Muscle of leg (tissue), 11 donors: ENCODE results near the gene FADS6. TPM values are rescaled to one million over a fixed set of nuclear protein-coding genes. Genes with fewer than 3 reads are reported as not detected.

ENCODE experiments used
- DNase-seq: peaks from one replicate; pipeline ENCODE4 v3.0.0; 2013
- H3K27ac ChIP-seq: one replicate; pipeline ENCODE4 v1.5.1; 2013; ENCODE audit warnings: mild to moderate bottlenecking, low read length, control low read depth
- H3K27me3 ChIP-seq: one replicate; pipeline ENCODE4 v1.6.1; 2013; ENCODE audit warnings: low read length; ENCODE audit not compliant: control insufficient read depth, insufficient read depth
- H3K36me3 ChIP-seq: one replicate; pipeline ENCODE4 v1.6.1; 2013; ENCODE audit warnings: low read length; ENCODE audit not compliant: control insufficient read depth, insufficient read depth
- H3K4me1 ChIP-seq: one replicate; pipeline ENCODE4 v1.6.1; 2013; ENCODE audit warnings: low read length; ENCODE audit not compliant: control insufficient read depth, insufficient read depth
- H3K4me3 ChIP-seq: one replicate; pipeline ENCODE4 v1.5.1; 2013; ENCODE audit warnings: low read length, control low read depth
- H3K9me3 ChIP-seq: replicated peaks from 2 replicates; pipeline ENCODE4 v1.6.1; 2013; ENCODE audit warnings: low read depth, low read length; ENCODE audit not compliant: control insufficient read depth
- WGBS: methylation state at CpG from one replicate; pipeline ENCODE4 v1.1.5; 2013; ENCODE audit warnings: missing lambda C conversion rate; ENCODE audit not compliant: insufficient coverage; 5-methylcytosine and 5-hydroxymethylcytosine counted together
- polyA plus RNA-seq, 8 donors: library from polyadenylated mRNA; unstranded; fragments of 120-200 nt; gene quantifications; one replicate each; pipeline versions ENCODE4 v1.2.1 to v1.2.3, GENCODE V29; 2013; ENCODE audit warnings: inconsistent platforms in 1 of 8, low replicate concordance in 1 of 8; ENCODE audit not compliant: insufficient read length in 8 of 8, insufficient read depth in 1 of 8
- total RNA-seq: library from RNA; stranded (reverse); fragments of 120-200 nt; gene quantifications from one replicate; pipeline ENCODE4 v1.2.4, GENCODE V29; 2013

The FADS6 gene
- total and polyA plus RNA-seq, 9 donors, result 0.07 to 0.56 (median 0.09) TPM; not detected in 4

DNA sequence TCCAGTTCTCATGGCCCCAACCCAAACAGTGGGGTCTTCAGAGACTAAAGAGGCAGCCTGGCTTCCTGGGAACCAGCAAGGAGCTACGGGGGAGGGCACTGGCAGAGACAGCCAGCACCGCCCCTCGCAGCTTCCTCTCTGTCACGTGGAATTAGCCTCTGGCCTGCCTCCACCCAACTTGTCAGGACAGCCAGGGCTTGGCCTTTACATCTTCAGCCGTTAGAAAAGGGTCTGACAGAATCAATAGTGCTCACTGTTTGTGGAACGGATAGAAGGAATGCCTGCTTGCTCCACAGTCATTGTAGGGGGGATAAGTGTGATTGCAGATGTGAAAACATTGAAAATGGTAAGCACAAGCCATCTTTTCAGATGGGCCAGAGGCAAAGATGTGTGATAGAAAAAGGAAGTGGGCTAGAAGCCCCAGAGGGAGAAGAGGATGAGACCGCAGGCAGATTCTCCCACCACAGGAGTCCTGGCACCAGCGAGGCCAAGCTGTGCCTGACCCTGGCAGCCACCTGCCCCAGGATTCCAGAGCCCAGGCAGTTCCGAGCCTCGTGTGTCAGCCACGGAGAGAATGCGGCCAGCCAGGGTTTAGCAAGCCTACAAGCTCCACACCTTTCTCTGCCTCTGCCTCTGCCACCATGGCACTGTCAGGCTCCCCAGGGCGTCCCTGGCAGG, 52.3 kb downstream of the FADS6 start:
- peak; percentile 93 for DNase-seq
- H3K27me3 ChIP-seq, result peaks cover 14% of the 10 kb centered on the region
- H3K27ac ChIP-seq, result peak overlapping the region; percentile 77
- H3K9me3 ChIP-seq, result no peaks in the 10 kb centered on the region
- H3K4me1 ChIP-seq, result peaks cover 32% of the 10 kb centered on the region
- H3K4me3 ChIP-seq, result no peak overlapping the region
- H3K36me3 ChIP-seq, result peaks cover 19% of the 10 kb centered on the region
- WGBS, result 18% methylated on average over 9 of the region's 13 CpGs

DNA sequence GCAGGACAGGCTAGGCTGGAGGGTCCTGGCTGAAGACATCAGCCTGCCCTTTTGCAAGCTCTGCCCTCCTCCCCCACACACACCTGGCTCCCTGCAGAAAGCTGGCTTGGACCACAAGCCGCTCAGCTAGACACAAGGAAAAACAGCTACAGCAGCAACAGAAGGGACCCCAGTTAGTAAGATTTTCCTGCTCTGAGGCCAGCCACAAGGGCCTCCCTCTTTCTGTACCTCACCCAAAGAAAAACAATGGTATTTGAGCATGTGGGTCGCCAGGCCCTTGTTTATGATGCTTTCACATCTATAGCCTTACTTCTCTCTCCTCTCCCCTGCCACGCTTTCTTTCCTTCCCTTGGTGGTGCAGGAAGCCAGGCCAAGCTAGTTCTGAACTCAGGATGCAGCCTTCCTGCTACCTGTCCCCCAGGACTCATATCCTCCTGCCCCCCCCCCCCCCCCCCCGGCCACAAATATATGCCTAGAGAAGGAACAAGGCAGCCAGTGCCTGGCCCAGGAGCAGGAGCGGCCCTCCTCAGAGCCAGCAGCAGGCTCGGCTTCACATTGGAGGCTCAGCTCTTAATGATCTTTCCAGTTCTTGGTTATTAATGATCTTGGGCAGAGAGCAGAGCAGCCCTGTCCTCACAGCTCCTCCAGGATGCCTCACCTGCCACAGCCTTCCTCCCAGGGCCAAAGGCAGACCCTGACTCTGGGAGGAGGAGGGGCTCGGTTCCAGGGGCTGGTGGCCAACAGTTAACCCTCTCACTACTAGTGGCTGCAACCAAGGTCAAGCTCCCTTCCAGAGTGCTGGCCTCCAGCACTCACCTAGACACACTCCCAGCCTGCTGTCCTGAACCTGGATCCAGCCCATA, 53.2 kb downstream of the FADS6 start:
- no peaks in the 10 kb centered on the region for H3K9me3 ChIP-seq
- H3K27ac ChIP-seq, result peak overlapping the region; percentile 77
- H3K4me3 ChIP-seq, result no peak overlapping the region
- H3K4me1 ChIP-seq, result peaks cover 32% of the 10 kb centered on the region
- H3K36me3 ChIP-seq, result peaks cover 20% of the 10 kb centered on the region
- H3K27me3 ChIP-seq, result peaks cover 12% of the 10 kb centered on the region
- peak; percentile 92 for DNase-seq
- WGBS, result 8% methylated on average over 2 of the region's 7 CpGs

DNA sequence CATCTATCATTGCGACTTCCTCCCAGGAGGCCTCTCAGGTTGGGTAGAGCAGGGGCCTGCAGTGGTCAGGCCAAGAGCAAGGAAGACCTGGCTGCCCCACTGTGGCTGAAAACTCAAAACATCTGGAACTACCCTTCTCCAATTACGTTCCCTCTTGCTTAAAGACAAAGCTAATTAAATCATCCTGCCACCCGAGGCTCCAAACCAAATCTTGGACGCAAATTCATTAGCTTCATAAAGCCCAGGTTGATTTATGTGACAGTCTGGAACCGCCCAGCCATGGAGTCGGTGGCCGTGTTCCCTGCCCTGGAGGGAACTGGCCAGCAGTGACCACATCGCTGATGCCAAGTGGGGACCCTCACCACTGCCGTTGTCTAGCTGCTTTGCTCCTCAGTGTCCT, 55.2 kb downstream of the FADS6 start:
- Histone ChIP-seq H3K4me1 (peaks cover 32% of the 10 kb centered on the region), H3K4me3 (no peak overlapping the region), H3K9me3 (no peaks in the 10 kb centered on the region), H3K27me3 (no peaks in the 10 kb centered on the region), H3K27ac (no peak overlapping the region), H3K36me3 (peaks cover 20% of the 10 kb centered on the region)
- DNase-seq, result no peak
- 55% methylated on average over 9 of the region's 9 CpGs for WGBS

DNA sequence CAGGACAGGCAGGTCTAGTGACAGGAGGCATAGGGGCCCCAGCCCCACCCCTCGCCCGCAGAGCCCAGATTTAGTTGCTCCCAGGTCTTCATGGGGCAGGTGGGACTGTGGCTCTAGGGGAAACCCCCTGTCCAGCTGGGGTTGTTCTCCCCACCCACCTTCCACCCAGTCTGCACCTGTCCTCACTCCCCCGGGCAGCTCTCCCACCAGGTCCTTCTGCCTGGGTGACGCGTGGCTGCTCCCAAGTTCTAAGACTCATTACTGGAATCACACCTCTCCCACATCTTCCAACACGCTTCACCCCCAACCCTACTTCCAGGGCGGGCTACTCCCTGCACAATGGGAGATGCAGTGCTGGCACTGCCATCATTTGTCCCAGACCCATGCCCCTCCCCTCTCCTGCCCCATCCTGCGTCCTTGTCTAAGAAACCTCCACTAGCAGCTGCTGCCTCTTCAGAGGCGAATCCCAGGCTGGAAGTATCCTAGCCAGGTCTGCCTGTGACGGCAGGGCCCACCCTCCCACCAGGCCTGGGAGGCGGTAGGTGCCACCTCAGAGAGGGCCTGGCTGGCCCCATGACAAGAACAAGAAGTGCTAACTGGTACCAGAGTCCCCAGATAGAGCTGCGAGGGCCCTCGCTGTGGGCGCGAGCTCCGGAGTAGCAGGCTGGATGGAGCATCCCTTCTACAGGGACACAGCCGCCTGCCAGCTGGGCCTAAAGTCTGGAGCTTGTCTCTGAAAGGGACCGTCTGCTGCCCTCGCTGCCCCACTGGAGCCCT, 56.6 kb downstream of the FADS6 start:
- Histone ChIP-seq H3K27me3 (no peaks in the 10 kb centered on the region), H3K27ac (no peak overlapping the region), H3K4me1 (peaks cover 25% of the 10 kb centered on the region), H3K36me3 (peaks cover 20% of the 10 kb centered on the region), H3K4me3 (no peak overlapping the region), H3K9me3 (no peaks in the 10 kb centered on the region)
- 92% methylated on average over 19 of the region's 19 CpGs for WGBS
- DNase-seq, result no peak

DNA sequence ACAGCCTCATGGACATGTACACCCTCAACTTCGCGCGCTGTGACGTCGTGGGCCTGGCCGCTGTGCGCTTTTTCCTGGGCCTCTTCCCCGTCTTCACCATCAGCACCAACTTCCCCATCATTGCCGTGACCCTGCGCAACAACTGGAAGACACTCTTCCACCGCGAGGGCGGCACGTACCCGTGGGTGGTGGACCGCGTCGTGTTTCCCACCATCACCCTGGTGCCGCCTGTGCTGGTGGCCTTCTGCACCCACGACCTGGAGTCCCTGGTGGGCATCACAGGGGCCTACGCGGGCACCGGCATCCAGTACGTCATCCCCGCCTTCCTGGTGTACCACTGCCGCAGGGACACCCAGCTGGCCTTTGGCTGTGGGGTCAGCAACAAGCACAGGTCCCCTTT, 57.2 kb downstream of the FADS6 start:
- 93% methylated on average over 26 of the region's 26 CpGs for WGBS
- Histone ChIP-seq H3K27me3 (no peaks in the 10 kb centered on the region), H3K36me3 (peaks cover 20% of the 10 kb centered on the region), H3K4me1 (peaks cover 18% of the 10 kb centered on the region), H3K27ac (no peak overlapping the region), H3K9me3 (no peaks in the 10 kb centered on the region), H3K4me3 (no peak overlapping the region)
- DNase-seq, result no peak

DNA sequence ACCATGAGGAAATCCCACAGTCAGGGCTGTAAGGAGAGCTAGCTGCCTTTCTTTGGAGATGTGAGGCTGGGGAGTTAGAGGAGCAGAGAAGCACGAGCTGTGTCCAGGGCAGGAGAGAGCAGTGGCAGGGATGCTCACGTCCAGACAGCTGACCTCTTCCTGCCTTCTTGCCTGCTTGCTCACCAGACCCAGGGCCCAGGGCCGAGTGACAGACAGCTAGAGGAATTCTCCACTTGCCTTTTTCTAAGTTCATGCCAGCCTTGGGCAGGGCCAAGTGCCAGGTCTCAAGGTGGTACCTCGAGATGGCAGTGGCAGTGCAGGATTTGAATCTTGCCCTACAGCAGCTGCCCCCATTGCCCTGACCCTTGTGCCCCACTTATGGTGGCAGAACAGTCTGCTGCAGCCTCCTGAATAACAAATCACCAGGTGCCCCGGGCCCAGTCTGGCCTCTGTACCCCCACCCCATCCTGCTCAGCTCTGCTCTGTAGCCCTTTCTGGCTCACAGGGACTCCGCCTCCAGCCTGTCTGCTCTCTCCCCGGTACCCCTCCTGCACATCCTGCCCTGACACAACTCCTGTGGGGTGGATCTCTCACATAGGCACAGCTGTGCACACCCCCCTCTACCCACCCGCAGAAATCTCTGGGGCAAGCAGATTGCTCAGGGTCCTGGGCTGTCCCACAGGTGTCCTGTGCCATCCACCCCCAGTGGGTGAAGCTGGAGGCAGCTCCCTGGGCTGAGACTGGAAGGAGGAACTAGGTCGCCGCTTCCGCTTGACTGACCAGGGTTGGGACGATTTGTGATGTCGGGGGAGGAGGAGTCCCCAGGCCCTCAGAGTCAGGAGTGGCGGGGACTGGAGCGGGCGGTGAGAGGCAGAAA, 59.7 kb downstream of the FADS6 start:
- no peak for DNase-seq
- 58% methylated on average over 9 of the region's 16 CpGs for WGBS
- Histone ChIP-seq H3K4me3 (no peak overlapping the region), H3K27me3 (no peaks in the 10 kb centered on the region), H3K4me1 (no peaks in the 10 kb centered on the region), H3K27ac (no peak overlapping the region), H3K9me3 (no peaks in the 10 kb centered on the region), H3K36me3 (peaks cover 21% of the 10 kb centered on the region)

DNA sequence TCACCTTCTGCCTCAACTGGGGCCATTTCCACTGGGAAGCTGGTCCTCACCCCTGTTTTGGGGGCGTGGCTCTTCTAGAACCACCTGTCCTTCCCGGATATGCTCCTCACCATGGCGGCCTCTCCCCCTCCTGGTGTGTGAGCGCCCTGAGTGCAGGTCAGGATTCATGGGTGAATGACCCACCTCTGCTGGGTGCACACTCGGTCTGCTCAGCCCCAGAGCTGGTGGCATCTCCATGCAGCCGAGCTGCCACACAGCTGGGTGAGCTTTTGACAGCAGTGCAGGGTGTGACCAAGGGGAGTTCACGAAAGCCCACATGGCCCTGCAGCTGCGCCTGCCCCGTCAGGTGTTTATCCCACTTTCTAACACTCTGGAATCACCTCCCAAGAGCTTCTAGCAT, 61.0 kb downstream of the FADS6 start:
- Histone ChIP-seq H3K4me3 (no peak overlapping the region), H3K27ac (no peak overlapping the region), H3K9me3 (no peaks in the 10 kb centered on the region), H3K27me3 (no peaks in the 10 kb centered on the region), H3K36me3 (peaks cover 22% of the 10 kb centered on the region), H3K4me1 (no peaks in the 10 kb centered on the region)
- no peak for DNase-seq
- 80% methylated on average over 7 of the region's 9 CpGs for WGBS

DNA sequence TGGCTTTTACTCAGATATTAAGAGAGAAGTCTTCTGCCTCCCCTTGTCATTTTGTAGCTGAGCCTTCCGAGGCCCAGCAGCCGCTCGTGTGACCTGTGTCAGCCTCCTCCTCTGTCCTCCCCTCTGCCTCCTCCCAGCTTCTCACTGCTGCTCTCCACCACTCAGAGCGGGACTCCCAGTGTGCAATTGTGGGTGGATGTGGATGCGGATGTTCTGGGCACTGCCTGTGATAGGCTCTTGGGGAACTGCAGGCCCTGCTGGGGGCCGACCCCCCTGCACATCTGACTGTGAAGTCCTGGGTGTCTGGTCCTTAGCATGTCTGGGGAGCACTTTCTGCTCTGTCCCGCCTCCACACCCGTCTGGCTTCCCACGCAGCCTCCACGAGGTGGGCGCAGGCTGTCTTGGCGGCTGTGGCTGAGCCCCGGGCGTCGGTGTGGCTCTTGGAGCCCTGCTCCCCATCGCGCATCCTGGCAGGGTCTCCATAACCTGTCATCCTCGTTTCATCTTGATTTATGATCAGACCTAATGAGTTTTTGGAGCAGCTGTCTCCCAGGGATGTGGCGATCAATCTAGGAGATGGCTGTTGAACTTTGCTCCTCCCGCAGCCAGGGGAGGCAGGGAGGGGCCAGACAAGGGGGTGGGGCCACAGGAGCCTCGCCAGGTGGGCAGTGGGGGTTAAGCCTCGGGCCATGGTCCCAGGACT, 61.8 kb downstream of the FADS6 start:
- H3K4me3 ChIP-seq, result no peak overlapping the region
- DNase-seq, result no peak
- no peaks in the 10 kb centered on the region for H3K27me3 ChIP-seq
- WGBS, result 69% methylated on average over 14 of the region's 22 CpGs
- H3K4me1 ChIP-seq, result no peaks in the 10 kb centered on the region
- peaks cover 19% of the 10 kb centered on the region for H3K36me3 ChIP-seq
- H3K9me3 ChIP-seq, result no peaks in the 10 kb centered on the region
- H3K27ac ChIP-seq, result no peak overlapping the region

DNA sequence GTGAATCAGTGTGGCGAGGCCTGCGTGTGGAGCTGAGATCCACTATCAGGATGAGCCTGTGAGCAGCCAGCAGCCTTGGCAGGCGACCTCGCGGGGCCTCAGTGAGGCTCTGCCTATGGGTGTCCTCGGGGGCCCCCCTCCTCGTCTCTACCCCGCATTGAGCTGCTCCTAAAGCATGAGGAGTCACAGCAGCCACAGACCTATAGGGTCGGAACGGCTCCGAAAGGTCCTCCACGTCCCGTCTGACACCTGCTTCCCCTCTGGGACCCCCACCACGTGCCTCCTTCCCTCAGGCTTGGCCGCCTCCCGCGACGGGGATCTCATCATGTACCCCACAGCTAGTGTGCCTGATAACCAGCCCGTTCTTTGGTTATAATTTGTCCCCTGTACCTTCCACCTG, 62.6 kb downstream of the FADS6 start:
- Histone ChIP-seq H3K9me3 (no peaks in the 10 kb centered on the region), H3K27me3 (no peaks in the 10 kb centered on the region), H3K4me3 (no peak overlapping the region), H3K4me1 (no peaks in the 10 kb centered on the region), H3K27ac (no peak overlapping the region), H3K36me3 (peaks cover 13% of the 10 kb centered on the region)
- DNase-seq, result no peak
- 86% methylated on average over 18 of the region's 19 CpGs for WGBS
